ENCODE results near the gene FXR2.

DNA sequence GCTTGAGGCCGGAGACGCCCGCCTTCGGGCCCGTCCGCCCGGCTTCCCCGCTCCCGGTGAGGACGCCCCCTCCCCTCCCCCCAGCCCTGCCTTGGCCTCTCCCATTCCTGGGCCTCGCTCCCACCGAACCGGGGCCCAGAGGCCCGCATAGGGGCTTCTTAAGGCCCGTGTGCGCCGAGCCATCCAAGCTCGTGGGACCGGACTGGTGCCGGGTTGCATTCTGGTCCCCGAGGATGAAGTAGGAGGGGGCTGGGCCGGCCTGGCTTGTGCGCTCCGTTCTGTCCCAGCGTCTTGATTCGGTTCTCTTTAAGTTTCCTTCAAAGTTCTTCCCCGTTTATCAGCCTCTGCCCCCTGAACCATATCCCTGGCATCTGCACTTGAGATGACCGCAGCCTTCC, 52.5 kb downstream of the FXR2 start:
- TF ChIP-seq SUZ12 (IDR thresholded peaks at IDR 0.05) = no peak
- TF ChIP-seq LEF1 (IDR thresholded peaks at IDR 0.05; ENCODE audit: borderline replicate concordance) = no peak
- TF ChIP-seq BHLHE40 (IDR thresholded peaks at IDR 0.05; ENCODE audit: borderline replicate concordance) = no peak
- no peak for TF ChIP-seq NFRKB (IDR thresholded peaks at IDR 0.05)
- TF ChIP-seq ARNT (IDR thresholded peaks at IDR 0.05) = no peak
- TF ChIP-seq FOXK2 (IDR thresholded peaks at IDR 0.05) = no peak
- no peak for TF ChIP-seq ZNF384 (IDR thresholded peaks at IDR 0.05)
